AG04449 (cell line): ENCODE data around the gene SUCNR1.
A peak's percentile ranks its signal among the peaks of the same experiment; 100 is the strongest.
"Not testable (repeated sequence)": the region's sequence is repeated elsewhere in the genome, so short reads cannot be mapped to it uniquely, and the experiment has no call there.

Source experiments
- CTCF ChIA-PET: fragments of 350-600 bp; formaldehyde crosslinking; extraction: SDS; loops from one replicate; lab custom pipeline; 2021; ENCODE audit warnings: antibody characterized with exemption; lab: Yijun Ruan, JAX
- POLR2A ChIA-PET: fragments of 400-600, 350-600 bp; formaldehyde crosslinking; extraction: SDS; loops from one replicate; lab custom pipeline; 2020; ENCODE audit warnings: antibody characterized with exemption, inconsistent platforms; lab: Yijun Ruan, JAX
- DNase-seq: peaks from one replicate; pipeline ENCODE4 v3.0.0-alpha.2; 2010; ENCODE audit warnings: low read depth, low spot score
- H3K4me3 ChIP-seq: 2 replicates; pipeline ENCODE4 v1.5.1; 2011; ENCODE audit warnings: low read depth, mild to moderate bottlenecking, control low read depth, low read length
- CTCF ChIP-seq: IDR thresholded peaks from one replicate; pipeline ENCODE4 v1.5.1; 2011; ENCODE audit warnings: mild to moderate bottlenecking, moderate library complexity, low read length, control low read depth, inconsistent platforms; ENCODE audit not compliant: insufficient read depth; ENCODE audit errors: missing control alignments

Gene SUCNR1

DNA sequence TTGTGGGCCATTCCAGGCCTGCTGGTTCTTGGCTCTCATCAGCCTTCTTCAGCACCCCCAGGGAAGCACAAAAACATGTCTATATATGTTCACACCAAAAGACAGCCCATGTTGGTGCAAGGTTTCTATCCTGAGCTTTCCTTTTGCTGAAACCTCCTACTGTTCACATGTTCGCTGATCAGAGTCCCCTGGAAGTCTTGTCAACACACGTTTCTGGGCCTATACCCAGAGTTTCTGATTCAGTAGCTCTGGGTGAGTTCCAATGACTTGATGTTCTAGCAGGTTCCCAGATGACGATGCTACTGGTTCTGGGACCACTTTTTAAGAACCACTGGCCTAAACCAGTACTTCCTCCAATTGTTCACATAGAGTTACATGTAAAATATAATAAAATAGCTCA is 46.0 kb downstream of the SUCNR1 start:
- CTCF ChIA-PET = interaction anchor here (1.0 to 4.1 kb wide), 25 partner anchors 8 to 763 kb away, joined by 3 to 83 read pairs (median 4); partner anchors contain the start of gene P2RY14
- no peak for TF ChIP-seq CTCF
- no peak overlapping the region for H3K4me3 ChIP-seq
- POLR2A ChIA-PET = no interaction called here
- DNase-seq = no peak

GRCh38 chr3:151923901-151924300 is 50.5 kb downstream of the SUCNR1 start:
- DNase-seq = no peak
- ChIA-PET POLR2A (no interaction called here), CTCF (interaction anchor here (1.3 kb wide), 1 partner anchor 455 kb away, joined by 3 read pairs; no protein-coding TSS in a partner anchor)
- no peak for TF ChIP-seq CTCF
- no peak overlapping the region for H3K4me3 ChIP-seq

DNA sequence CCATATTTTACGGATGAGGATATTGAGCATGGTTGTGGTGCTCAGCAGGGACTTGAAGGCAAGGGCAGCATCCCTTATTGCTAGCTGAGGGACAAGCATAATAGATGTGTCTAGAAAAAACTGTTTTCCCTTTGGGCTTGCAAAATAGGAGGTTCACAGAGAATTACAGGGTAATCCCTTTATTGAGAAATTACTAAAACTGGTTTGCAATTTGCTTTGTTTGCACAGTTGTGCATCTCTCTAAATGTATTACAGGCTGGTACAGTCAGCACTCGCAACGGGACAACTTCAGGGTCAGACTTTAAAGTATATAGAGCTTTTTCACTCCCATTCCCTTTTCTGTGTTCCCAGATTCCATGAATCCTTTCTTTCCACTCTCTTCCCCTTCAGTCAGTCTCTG is 51.3 kb downstream of the SUCNR1 start:
- H3K4me3 ChIP-seq = no peak overlapping the region
- no peak for TF ChIP-seq CTCF
- ChIA-PET CTCF (interaction anchor here (1.0 to 2.2 kb wide), 3 partner anchors 456 to 649 kb away, joined by 3 to 8 read pairs (median 6); no protein-coding TSS in a partner anchor), POLR2A (interaction anchor here (1.0 kb wide), 1 partner anchor 344 kb away, joined by 4 read pairs; the partner anchor contains the start of gene MBNL1)
- no peak for DNase-seq

DNA sequence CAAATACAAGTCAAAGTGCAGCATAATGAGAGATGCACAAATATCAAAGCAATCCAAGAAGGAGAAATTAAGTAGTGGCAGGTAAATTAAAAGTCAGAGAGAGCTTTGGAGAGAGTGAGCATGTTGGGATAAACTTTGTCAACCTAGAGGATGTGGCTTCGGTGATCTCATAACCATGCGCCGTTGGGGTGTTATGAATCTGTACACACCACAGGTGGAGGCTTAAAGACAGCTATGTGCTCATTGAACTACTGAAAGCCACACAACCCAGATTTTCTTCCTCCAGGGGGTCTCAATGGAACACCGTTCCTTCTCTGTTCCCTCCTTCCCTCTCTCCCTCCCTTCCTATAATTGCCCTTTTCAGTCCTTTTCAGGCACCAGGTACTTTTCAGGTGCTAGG is 52.0 kb downstream of the SUCNR1 start:
- ChIA-PET POLR2A (interaction anchor here (1.0 kb wide), 1 partner anchor 343 kb away, joined by 4 read pairs; the partner anchor contains the start of gene MBNL1), CTCF (interaction anchor here (1.0 to 2.2 kb wide), 2 partner anchors 487 to 649 kb away, joined by 6 to 8 read pairs; no protein-coding TSS in a partner anchor)
- no peak for DNase-seq
- no peak for TF ChIP-seq CTCF
- no peak overlapping the region for H3K4me3 ChIP-seq

GRCh38 chr3:151925876-151926275 is 52.4 kb downstream of the SUCNR1 start:
- POLR2A ChIA-PET = interaction anchor here (0.5 kb wide), 1 partner anchor 340 kb away, joined by 3 read pairs; no protein-coding TSS in a partner anchor
- H3K4me3 ChIP-seq = no peak overlapping the region
- TF ChIP-seq CTCF = no peak
- peak; percentile 70 for DNase-seq
- CTCF ChIA-PET = interaction anchor here (2.2 kb wide), 1 partner anchor 648 kb away, joined by 6 read pairs; no protein-coding TSS in a partner anchor

- ChIA-PET POLR2A (no interaction called here), CTCF (interaction anchor here (0.8 to 1.6 kb wide), 2 partner anchors 8 to 540 kb away, joined by 4 to 6 read pairs; no protein-coding TSS in a partner anchor)
- DNase-seq = no peak
- no peak for TF ChIP-seq CTCF
- no peak overlapping the region for H3K4me3 ChIP-seq
Observed at GRCh38 chr3:151926956-151927355, 53.5 kb downstream of the SUCNR1 start.

- POLR2A ChIA-PET, DNase-seq, H3K4me3 ChIP-seq: not testable (repeated sequence)
- CTCF ChIA-PET = interaction anchor here (1.6 kb wide), 1 partner anchor 9 kb away, joined by 6 read pairs; no protein-coding TSS in a partner anchor
Observed at GRCh38 chr3:151927915-151928525, 54.6 kb downstream of the SUCNR1 start.
